Caki2 (cell line): ENCODE data around the gene PKD1L1. TPM values are rescaled to one million over a fixed set of nuclear protein-coding genes. Genes with fewer than 3 reads are reported as not detected.
"Not testable (repeated sequence)": the region's sequence is repeated elsewhere in the genome, so short reads cannot be mapped to it uniquely, and the experiment has no call there.

Experiments used
- DNase-seq: peaks from one replicate; pipeline ENCODE4 v3.0.0-alpha.2; 2015; ENCODE audit warnings: low read depth
- in situ Hi-C: cut with HindIII; loops from 2 replicates; pipeline ENCODE4 v1.10.0; 2016; ENCODE audit warnings: low sequenced_read_pairs, low pct_unique_long_range_greater_than_20kb, mixed read lengths
- total RNA-seq: library from RNA; depleted of rRNA; stranded (reverse); fragments of >200 nt; shearing (Covaris generic); gene quantifications from 2 replicates; pipeline ENCODE4 v1.2.3, GENCODE V29; 2014; ENCODE audit warnings: low replicate concordance

The PKD1L1 gene
- total RNA-seq, 1 experiment from 2014 or later = not detected

- DNase-seq = no peak
- in situ Hi-C loops = no loop called here
Observed at GRCh38 chr7:47941136-47941844, 7.0 kb downstream of the PKD1L1 start.

GRCh38 chr7:47940088-47941013, 7.9 kb downstream of the PKD1L1 start:
- no peak for DNase-seq
- in situ Hi-C loops = no loop called here

GRCh38 chr7:47939425-47940036, 8.7 kb downstream of the PKD1L1 start:
- in situ Hi-C loops = no loop called here

DNA sequence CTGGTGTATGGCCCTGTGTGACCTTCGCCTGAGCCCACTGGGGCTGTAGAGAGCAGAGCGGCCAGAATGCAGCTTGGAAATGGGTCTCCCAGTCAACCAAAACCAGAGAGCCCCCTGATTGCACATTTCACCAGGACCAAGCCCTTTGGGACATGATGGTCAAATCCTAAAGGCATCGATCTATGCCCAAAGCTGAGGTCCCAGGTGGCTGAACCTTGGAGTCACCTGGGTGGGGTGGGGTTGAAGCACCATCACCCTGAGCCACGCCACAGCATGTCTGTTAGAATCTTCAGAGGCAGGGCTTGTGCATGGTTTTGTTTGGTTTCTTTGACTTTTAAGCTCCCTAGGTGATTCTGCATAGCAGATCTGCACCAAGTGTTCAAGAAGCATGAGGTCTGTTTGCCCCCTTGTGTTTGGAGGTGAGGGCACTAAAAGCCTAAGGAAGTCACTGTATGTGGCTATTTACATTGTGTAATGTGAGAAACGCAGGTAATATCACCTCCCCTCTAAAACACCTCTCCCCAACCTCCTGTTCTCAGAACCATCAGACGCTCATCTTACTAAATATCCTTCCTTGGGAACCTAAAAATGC, 9.6 kb downstream of the PKD1L1 start:
- no peak for DNase-seq

More at GRCh38 chr7:47939425-47940036, 8.7 kb downstream of the PKD1L1 start:
- DNase-seq = no peak

DNA sequence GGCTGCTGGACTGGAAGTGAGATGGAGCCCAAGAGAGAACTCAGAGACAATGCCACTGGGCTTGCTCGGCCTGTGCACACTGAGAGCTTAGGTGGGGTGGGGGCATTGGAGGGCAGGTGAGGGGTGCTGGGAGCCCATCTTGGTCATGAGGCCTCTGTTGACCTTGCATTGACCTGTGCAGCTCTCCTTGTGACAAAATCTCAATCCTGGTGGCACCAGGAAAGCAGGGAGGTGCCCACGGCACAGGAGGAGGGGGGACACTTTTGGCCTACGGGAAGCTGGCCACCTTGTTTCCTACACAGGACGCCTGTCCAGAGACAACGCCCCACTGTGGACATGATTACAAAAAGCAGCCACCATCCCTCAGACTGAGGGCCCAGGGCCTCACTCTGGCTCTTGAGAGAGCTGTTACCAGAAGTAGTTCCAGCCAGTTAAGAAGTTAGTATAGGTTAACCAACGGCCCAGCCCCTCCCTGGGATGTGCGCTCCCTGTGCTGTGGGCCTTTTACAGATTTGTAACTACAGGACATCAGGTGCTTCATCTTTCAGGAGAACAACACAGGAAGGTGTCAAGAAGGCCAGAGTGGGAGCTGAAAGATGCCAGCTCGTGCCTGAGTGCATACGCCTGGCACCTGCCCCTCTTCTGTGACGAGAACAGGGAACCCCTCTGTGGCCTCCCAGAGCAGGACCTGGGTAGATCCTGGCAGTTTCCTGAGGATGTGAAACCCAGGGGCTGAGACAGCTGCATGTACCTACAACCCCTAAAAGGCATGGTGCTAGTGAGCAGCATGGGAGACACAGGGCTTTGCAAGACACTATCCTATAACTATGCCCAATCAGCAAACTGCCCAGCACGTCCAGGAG, 10.3 kb downstream of the PKD1L1 start:
- DNase-seq = no peak
- in situ Hi-C loops = no loop called here

More for the DNA sequence above, 9.6 kb downstream of the PKD1L1 start:
- in situ Hi-C loops = no loop called here

- in situ Hi-C loops = no loop called here
- no peak for DNase-seq
Observed at GRCh38 chr7:47937065-47937687, 11.1 kb downstream of the PKD1L1 start.

- DNase-seq = no peak
- in situ Hi-C loops = no loop called here
Observed at GRCh38 chr7:47936323-47936722, 11.9 kb downstream of the PKD1L1 start.

- in situ Hi-C loops = no loop called here
- DNase-seq = no peak
Observed at GRCh38 chr7:47935336-47935735, 12.9 kb downstream of the PKD1L1 start.

DNA sequence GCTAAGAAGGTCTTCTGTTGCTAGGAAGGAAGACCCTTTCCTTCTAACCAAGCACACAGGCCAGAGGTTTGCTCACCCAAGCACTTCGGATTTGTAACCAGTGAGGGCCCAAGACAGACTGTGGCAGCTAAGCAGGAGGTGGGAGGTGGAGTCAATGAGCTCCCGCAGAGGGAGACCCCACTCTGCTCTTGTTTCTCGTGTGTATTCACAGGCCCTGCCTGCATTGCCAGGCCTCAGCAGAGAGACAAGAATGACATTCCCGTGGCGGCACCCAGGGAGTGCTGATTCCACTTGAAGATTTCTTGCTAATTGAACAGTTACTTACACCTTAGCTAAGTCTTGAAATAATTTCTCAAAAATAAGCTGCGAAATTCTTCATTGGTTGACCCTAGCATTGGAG, 13.4 kb downstream of the PKD1L1 start:
- in situ Hi-C loops = no loop called here
- no peak for DNase-seq

- DNase-seq = no peak
- in situ Hi-C loops = no loop called here
Observed at GRCh38 chr7:47933215-47933614, 15.1 kb downstream of the PKD1L1 start.

DNA sequence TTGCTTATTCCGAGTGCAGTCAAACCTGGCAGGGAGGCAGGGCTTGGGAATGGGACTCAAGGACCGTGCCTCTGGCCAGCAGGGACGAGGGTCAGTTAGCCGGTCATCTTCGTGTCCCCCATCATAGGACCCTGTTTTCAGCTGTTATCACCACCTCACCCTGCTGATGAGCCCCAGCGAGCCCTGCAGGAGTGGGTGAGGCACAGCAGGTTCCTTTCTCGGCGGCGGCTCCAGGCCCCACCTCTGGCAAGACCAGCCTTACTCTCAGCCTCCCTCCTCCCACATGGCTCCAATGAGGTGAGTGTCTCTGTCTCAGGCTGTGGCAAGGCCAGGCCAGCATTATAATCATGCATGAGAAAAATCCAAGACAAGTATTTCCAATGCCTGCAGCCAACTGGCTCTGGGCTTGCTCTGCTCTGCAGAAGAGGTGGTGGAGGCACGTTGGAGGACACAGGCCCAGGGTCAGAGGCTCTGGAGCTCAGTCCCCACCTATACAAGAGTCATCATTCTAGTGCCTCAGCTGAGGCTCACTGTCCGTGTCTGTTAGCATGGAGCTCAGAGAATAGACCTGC, 15.7 kb downstream of the PKD1L1 start:
- in situ Hi-C loops = no loop called here
- DNase-seq = no peak

DNA sequence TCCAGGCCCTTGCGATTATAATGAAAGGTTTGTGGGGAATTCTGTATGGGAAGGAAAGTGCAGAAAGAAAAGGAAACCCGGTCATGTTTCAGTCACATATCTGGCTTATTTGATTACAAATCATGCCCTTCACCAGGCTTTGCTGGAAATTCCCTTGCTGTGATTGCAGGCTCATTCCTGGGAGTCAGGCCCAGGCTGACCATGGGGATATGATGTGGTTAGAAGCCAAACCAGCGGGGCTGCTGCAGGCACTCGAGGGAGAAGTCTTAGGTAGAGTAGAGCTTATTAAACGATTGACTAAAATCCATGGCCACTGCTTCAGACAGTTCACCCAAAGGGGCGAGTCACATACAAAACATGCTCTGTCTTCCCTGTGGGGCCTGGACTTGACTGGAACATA, 16.2 kb downstream of the PKD1L1 start:
- in situ Hi-C loops = no loop called here

GRCh38 chr7:47931005-47932004, 17.0 kb downstream of the PKD1L1 start:
- DNase-seq = no peak
- in situ Hi-C loops = no loop called here

More for the DNA sequence above, 16.2 kb downstream of the PKD1L1 start:
- DNase-seq = no peak

DNA sequence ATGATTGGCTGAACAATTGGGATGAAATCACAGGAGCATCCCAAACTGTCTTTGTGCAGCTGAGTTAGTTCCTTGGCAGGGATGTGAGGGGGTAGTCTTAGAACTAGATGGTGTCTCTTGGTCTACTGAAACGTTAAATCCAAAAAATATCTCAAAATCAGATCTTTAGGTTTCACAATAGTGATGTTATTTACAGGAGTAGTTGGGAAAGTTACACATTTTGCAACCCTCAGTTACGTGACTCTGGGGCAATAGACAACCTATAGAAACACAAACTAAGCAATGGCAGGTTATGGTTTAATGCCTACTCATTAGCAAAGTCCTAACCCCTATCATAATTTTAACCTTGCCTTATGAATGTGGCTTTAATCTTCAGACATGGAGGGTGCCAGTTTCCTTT, 24.0 kb downstream of the PKD1L1 start:
- DNase-seq = no peak
- in situ Hi-C loops = no loop called here

- DNase-seq, in situ Hi-C loops: not testable (repeated sequence)
Observed at GRCh38 chr7:47923081-47923875, 25.0 kb downstream of the PKD1L1 start.
